HepG2 (cell line): ENCODE results near the gene CEP63. TPM values are rescaled to one million over a fixed set of nuclear protein-coding genes. Genes with fewer than 3 reads are reported as not detected.

Experiments used
- BRD4 ChIP-seq: sonication (generic); formaldehyde crosslinking; IDR thresholded peaks from 2 replicates; pipeline ENCODE4 v1.4.0; 2020; ENCODE audit warnings: missing genetic modification reagents
- CBX5 ChIP-seq: sonication (generic); formaldehyde crosslinking; IDR thresholded peaks from 2 replicates; pipeline ENCODE4 v1.4.0; 2020; ENCODE audit warnings: missing genetic modification reagents, borderline replicate concordance
- DNMT1 ChIP-seq: sonication (generic); formaldehyde crosslinking; IDR thresholded peaks from 2 replicates; pipeline ENCODE4 v1.5.1; 2020; ENCODE audit warnings: mild to moderate bottlenecking, missing genetic modification reagents
- HMGA1 ChIP-seq: sonication (generic); formaldehyde crosslinking; conservative IDR thresholded peaks from 2 replicates; pipeline ENCODE4 v1.4.0; 2020; ENCODE audit warnings: missing genetic modification reagents
- PLSCR1 ChIP-seq: sonication (generic); formaldehyde crosslinking; IDR thresholded peaks from 2 replicates; pipeline ENCODE4 v1.5.0; 2020; ENCODE audit warnings: missing genetic modification reagents, mild to moderate bottlenecking, borderline replicate concordance
- RFXAP ChIP-seq: sonication (generic); formaldehyde crosslinking; IDR thresholded peaks from 2 replicates; pipeline ENCODE4 v1.4.0; 2020; ENCODE audit warnings: missing genetic modification reagents, borderline replicate concordance
- SKI ChIP-seq: fragments of 450-650 bp; IDR thresholded peaks from one replicate; pipeline ENCODE4 v1.6.1; 2018; ENCODE audit warnings: mild to moderate bottlenecking; ENCODE audit not compliant: partially characterized antibody
- SP2 ChIP-seq: sonication (generic); formaldehyde crosslinking; IDR thresholded peaks from 2 replicates; pipeline ENCODE4 v1.5.1; 2020; ENCODE audit warnings: mild to moderate bottlenecking, missing genetic modification reagents
- ZFP90 ChIP-seq: sonication (generic); formaldehyde crosslinking; IDR thresholded peaks from 2 replicates; pipeline ENCODE4 v1.8.0; 2022; ENCODE audit warnings: missing genetic modification reagents, mild to moderate bottlenecking, inconsistent platforms, borderline replicate concordance
- ZNF263 ChIP-seq: sonication (generic); formaldehyde crosslinking; IDR thresholded peaks from 2 replicates; pipeline ENCODE4 v1.4.0; 2020; ENCODE audit warnings: missing genetic modification reagents
- ZNF335 ChIP-seq: sonication (generic); formaldehyde crosslinking; IDR thresholded peaks from 2 replicates; pipeline ENCODE4 v1.4.0; 2020; ENCODE audit warnings: missing genetic modification reagents
- ZNF383 ChIP-seq: sonication (generic); formaldehyde crosslinking; IDR thresholded peaks from 2 replicates; pipeline ENCODE4 v1.4.0; 2020; ENCODE audit warnings: missing genetic modification reagents, mild to moderate bottlenecking, borderline replicate concordance
- ZNF562 ChIP-seq: sonication (generic); formaldehyde crosslinking; IDR thresholded peaks from 2 replicates; pipeline ENCODE4 v1.8.0; 2022; ENCODE audit warnings: missing genetic modification reagents, borderline replicate concordance
- ZNF577 ChIP-seq: sonication (generic); formaldehyde crosslinking; IDR thresholded peaks from 2 replicates; pipeline ENCODE4 v1.4.0; 2020; ENCODE audit warnings: mild to moderate bottlenecking, low read depth, missing genetic modification reagents, borderline replicate concordance
- ZNF670 ChIP-seq: sonication (generic); formaldehyde crosslinking; IDR thresholded peaks from 2 replicates; pipeline ENCODE4 v1.8.0; 2022; ENCODE audit warnings: mild to moderate bottlenecking, missing genetic modification reagents, borderline replicate concordance
- polyA plus RNA-seq, 8 experiments: library from polyadenylated mRNA; depleted of rRNA in 3 of 8; stranded (reverse) in 7 of 8; unstranded in 1 of 8; fragments of >200 nt; fragmentation: Illumina TruSeq in 4 of 8; extraction: Trizol in 4 of 8; gene quantifications; 2 replicates each; pipeline versions ENCODE4 v1.2.1 to v1.2.3, GENCODE V29; 2011 to 2016; ENCODE audit warnings: low read depth in 4 of 8, missing spikeins in 1 of 8, mixed read lengths in 1 of 8; ENCODE audit not compliant: insufficient read depth in 1 of 8
- total RNA-seq, 5 experiments: library from RNA; depleted of rRNA; stranded (reverse); fragments of >200 nt; fragmentation: Illumina TruSeq; extraction: Trizol; gene quantifications; 2 replicates each; pipeline ENCODE4 v1.2.3, GENCODE V29; 2016; ENCODE audit warnings: low read depth in 1 of 5
- TF ChIP-seq, protein P1 (sequence below): sonication (generic); formaldehyde crosslinking; IDR thresholded peaks from 2 replicates; pipeline ENCODE4 v1.5.0; 2020; ENCODE audit warnings: mild to moderate bottlenecking, missing genetic modification reagents
- TF ChIP-seq, protein P2 (sequence below): sonication (generic); formaldehyde crosslinking; IDR thresholded peaks from 2 replicates; pipeline ENCODE4 v1.5.0; 2020; ENCODE audit warnings: mild to moderate bottlenecking, missing genetic modification reagents, borderline replicate concordance

The CEP63 gene
- total and polyA plus RNA-seq, 2 of the 13 experiments (the other 11 are each of a cell fraction or from before 2014, with no cell fraction given) = 7.2 to 18.4 TPM

- TF ChIP-seq PLSCR1 (CRISPR knock-in tag) (no peak), ZFP90 (CRISPR knock-in tag) (peak; percentile 88), DNMT1 (CRISPR knock-in tag) (peak; percentile 84; the same call in 1 of the 2 replicates), BRD4 (CRISPR knock-in tag) (peak; percentile 52), SP2 (CRISPR knock-in tag) (peak; percentile 55), SKI (peak; percentile 35), ZNF263 (no peak), RFXAP (CRISPR knock-in tag) (peak; percentile 49; the same call in 1 of the 2 replicates), ZNF670 (CRISPR knock-in tag) (no peak), ZNF383 (CRISPR knock-in tag) (no peak), HMGA1 (CRISPR knock-in tag) (no peak), ZNF562 (no peak), ZNF577 (CRISPR knock-in tag) (no peak), ZNF335 (0 out of 2 replicates have a peak, but pooled peaks have one; percentile 58), CBX5 (CRISPR knock-in tag) (no peak; the same call in 1 of the 2 replicates)
- TF ChIP-seq, protein P1, sequence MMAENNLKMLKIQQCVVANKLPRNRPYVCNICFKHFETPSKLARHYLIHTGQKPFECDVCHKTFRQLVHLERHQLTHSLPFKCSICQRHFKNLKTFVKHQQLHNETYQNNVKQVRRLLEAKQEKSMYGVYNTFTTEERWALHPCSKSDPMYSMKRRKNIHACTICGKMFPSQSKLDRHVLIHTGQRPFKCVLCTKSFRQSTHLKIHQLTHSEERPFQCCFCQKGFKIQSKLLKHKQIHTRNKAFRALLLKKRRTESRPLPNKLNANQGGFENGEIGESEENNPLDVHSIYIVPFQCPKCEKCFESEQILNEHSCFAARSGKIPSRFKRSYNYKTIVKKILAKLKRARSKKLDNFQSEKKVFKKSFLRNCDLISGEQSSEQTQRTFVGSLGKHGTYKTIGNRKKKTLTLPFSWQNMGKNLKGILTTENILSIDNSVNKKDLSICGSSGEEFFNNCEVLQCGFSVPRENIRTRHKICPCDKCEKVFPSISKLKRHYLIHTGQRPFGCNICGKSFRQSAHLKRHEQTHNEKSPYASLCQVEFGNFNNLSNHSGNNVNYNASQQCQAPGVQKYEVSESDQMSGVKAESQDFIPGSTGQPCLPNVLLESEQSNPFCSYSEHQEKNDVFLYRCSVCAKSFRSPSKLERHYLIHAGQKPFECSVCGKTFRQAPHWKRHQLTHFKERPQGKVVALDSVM (CRISPR knock-in tag) = no peak
- TF ChIP-seq, protein P2, sequence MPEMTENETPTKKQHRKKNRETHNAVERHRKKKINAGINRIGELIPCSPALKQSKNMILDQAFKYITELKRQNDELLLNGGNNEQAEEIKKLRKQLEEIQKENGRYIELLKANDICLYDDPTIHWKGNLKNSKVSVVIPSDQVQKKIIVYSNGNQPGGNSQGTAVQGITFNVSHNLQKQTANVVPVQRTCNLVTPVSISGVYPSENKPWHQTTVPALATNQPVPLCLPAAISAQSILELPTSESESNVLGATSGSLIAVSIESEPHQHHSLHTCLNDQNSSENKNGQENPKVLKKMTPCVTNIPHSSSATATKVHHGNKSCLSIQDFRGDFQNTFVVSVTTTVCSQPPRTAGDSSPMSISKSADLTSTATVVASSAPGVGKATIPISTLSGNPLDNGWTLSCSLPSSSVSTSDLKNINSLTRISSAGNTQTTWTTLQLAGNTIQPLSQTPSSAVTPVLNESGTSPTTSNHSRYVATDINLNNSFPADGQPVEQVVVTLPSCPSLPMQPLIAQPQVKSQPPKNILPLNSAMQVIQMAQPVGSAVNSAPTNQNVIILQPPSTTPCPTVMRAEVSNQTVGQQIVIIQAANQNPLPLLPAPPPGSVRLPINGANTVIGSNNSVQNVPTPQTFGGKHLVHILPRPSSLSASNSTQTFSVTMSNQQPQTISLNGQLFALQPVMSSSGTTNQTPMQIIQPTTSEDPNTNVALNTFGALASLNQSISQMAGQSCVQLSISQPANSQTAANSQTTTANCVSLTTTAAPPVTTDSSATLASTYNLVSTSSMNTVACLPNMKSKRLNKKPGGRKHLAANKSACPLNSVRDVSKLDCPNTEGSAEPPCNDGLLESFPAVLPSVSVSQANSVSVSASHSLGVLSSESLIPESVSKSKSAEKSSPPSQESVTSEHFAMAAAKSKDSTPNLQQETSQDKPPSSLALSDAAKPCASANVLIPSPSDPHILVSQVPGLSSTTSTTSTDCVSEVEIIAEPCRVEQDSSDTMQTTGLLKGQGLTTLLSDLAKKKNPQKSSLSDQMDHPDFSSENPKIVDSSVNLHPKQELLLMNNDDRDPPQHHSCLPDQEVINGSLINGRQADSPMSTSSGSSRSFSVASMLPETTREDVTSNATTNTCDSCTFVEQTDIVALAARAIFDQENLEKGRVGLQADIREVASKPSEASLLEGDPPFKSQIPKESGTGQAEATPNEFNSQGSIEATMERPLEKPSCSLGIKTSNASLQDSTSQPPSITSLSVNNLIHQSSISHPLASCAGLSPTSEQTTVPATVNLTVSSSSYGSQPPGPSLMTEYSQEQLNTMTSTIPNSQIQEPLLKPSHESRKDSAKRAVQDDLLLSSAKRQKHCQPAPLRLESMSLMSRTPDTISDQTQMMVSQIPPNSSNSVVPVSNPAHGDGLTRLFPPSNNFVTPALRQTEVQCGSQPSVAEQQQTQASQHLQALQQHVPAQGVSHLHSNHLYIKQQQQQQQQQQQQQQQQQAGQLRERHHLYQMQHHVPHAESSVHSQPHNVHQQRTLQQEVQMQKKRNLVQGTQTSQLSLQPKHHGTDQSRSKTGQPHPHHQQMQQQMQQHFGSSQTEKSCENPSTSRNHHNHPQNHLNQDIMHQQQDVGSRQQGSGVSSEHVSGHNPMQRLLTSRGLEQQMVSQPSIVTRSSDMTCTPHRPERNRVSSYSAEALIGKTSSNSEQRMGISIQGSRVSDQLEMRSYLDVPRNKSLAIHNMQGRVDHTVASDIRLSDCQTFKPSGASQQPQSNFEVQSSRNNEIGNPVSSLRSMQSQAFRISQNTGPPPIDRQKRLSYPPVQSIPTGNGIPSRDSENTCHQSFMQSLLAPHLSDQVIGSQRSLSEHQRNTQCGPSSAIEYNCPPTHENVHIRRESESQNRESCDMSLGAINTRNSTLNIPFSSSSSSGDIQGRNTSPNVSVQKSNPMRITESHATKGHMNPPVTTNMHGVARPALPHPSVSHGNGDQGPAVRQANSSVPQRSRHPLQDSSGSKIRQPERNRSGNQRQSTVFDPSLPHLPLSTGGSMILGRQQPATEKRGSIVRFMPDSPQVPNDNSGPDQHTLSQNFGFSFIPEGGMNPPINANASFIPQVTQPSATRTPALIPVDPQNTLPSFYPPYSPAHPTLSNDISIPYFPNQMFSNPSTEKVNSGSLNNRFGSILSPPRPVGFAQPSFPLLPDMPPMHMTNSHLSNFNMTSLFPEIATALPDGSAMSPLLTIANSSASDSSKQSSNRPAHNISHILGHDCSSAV = no peak
Measured at GRCh38 chr3:134485718-134486576, at the start of gene CEP63, which contains the start of gene ANAPC13 (continued).
